ENCODE measurements around the gene RMI2. TPM values are rescaled to one million over a fixed set of nuclear protein-coding genes. Genes with fewer than 3 reads are reported as not detected.

RMI2 gene
- total RNA-seq, 1 donor from 2014 or later = 26.2 TPM

DNA sequence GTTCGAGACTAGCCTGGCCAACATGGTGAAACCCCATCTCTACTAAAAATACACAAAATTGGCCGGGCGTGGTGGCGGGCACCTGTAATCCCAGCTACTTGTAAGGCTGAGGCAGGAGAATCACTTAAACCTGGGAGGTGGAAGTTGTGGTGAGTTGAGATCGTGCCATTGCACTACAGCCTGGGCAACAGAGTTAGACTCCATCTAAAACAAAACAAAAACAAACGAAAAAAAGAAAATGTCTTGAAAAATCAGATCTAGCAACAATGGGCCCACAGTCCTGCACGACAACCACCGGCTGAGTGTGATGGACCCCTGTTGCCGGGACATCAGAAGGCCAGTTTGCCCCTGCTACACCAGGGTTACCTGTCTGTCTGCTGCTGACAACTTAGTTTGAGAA is 3.9 kb upstream of the RMI2 start:
- no peak for DNase-seq (ENCODE audit: low read depth)
- H3K4me3 ChIP-seq (ENCODE audit: low read depth, low read length) = no peak overlapping the region
- TF ChIP-seq CTCF (conservative IDR thresholded peaks at IDR 0.05; ENCODE audit: low read depth, low read length) = no peak

DNA sequence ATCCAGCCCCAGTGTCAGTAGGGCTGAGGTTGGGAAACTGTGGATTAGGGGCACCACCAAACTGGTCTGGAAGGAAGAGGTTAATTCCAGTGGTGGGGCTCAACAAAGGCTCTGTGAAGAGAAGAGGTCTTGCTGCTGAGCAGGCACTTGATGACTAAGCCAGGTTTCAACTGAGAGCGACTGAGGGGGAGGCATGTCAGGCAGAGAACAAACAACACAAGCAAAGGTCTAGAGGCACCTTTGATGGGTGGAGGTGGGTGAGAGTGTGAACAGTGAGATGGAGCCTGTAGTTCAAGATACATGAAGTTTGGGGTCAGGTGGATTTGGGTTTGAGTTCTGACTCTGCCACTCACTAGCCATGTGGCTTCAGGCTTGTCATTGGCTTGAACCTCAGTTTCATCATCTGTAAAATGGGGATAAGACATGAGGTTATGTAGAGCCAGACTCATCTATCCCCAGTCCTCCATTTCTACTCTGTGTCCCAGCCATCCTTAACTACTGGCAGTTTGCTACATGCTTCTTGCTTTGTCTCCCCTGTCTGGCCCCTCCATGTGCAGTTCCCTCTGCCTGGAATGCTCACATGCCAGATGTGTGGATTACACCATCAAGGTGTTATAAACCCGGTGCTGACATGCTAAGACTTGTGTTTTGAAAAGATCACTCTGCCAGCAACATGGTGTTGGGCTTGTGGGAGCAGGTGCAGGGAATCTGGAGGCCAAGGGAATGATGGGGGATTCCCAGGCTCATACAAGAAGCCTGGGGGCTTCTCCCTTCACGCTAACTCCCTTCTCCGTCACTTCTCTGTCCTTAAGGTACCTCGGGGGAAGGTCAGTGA is 3.0 kb upstream of the RMI2 start:
- TF ChIP-seq CTCF (conservative IDR thresholded peaks at IDR 0.05; ENCODE audit: low read depth, low read length) = no peak
- H3K4me3 ChIP-seq (ENCODE audit: low read depth, low read length) = no peak overlapping the region
- no peak for DNase-seq (ENCODE audit: low read depth)

- no peak for TF ChIP-seq CTCF (conservative IDR thresholded peaks at IDR 0.05; ENCODE audit: low read depth, low read length)
- DNase-seq (ENCODE audit: low read depth) = no peak
- no peak overlapping the region for H3K4me3 ChIP-seq (ENCODE audit: low read depth, low read length)
These were observed 1.6 kb downstream of the RMI2 start for GRCh38 chr16:11346700-11347319.

- H3K4me3 ChIP-seq (ENCODE audit: low read depth, low read length) = no peak overlapping the region
- no peak for DNase-seq (ENCODE audit: low read depth)
- no peak for TF ChIP-seq CTCF (conservative IDR thresholded peaks at IDR 0.05; ENCODE audit: low read depth, low read length)
These were observed 2.6 kb downstream of the RMI2 start for GRCh38 chr16:11347831-11348230.

DNA sequence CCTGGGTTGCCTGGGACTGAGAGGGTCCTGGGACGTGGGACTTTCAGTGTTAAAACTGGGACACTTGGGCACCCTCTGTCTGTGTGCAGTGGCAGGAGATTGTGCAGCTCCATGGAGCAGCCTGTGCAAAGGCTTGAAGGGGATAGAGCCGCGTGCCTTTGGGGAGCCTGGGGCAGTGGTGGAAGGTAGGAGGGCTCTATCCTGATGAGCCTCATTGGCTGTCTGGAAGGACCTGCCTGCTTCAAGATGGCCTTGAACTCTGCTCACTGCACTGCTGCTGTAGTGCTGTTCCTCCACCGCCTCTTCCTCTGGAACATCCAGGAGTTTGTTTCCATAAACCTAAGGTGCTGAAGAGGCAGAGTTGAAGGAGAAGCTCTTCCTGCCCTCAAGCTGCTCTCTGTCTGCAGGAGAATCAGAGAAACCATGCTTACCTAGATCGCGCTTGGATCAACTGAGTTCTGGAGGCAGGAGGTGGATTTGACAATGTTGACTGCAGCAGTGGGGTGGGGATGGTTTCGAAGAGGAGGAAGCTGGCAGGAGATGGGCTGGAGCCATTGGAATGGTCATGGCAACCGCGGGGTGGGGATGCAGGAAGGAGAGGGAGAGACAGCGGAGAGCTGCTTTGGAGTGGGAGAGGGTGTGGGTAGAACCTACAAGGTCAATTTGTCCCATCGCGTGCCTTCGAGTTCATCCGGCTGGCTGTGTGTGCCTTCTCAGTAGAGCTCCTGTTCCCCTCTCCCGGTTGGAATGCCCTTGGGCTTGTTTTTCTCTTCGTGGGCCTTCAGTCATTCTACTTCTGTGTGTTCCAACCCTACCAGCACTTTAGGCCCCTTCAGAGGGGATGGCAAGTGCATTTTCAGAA is 3.7 kb downstream of the RMI2 start:
- H3K4me3 ChIP-seq (ENCODE audit: low read depth, low read length) = no peak overlapping the region
- TF ChIP-seq CTCF (conservative IDR thresholded peaks at IDR 0.05; ENCODE audit: low read depth, low read length) = no peak
- no peak for DNase-seq (ENCODE audit: low read depth)

GRCh38 chr16:11349599-11350276 is 4.5 kb downstream of the RMI2 start:
- DNase-seq (ENCODE audit: low read depth) = no peak
- H3K4me3 ChIP-seq (ENCODE audit: low read depth, low read length) = no peak overlapping the region
- no peak for TF ChIP-seq CTCF (conservative IDR thresholded peaks at IDR 0.05; ENCODE audit: low read depth, low read length)
